ENCODE results near the gene CRKL.

DNA sequence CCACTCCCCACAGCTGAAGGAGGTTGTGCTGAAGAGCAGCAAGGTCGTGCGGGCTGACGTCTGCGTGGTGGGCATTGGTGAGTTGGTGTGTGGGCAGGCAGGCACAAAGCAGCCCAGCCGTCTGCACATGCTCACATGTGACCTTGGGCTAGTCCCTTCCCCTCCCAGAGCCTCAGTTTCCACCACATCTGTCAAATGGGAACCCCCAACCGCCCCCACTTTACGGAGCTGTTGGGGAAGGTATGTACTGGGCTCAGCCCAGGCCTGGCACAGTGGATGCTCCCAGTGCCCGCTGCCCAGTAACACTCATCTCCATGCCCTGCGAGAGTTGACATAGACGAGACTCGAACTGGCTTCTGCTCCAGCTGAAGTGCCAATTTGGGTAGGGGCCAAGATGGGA, 59.8 kb downstream of the CRKL start:
- no peak for TF ChIP-seq CTCF (IDR thresholded peaks at IDR 0.05; ENCODE audit: insufficient read depth, low read depth, low read length)
- no peak for TF ChIP-seq EZH2 (IDR thresholded peaks at IDR 0.05; ENCODE audit: insufficient read depth, low read length)

Measured in astrocyte (in vitro differentiated cells and primary cell).